C4-2B (cell line): ENCODE measurements around the gene AMOT.

ENCODE experiments used
- H3K27ac ChIP-seq: fragments of 450-650 bp; 2 replicates; pipeline ENCODE4 v1.5.1; 2017
- CTCF ChIP-seq: fragments of 450-650 bp; conservative IDR thresholded peaks from 2 replicates; pipeline ENCODE4 v1.5.1; 2017; ENCODE audit warnings: mild to moderate bottlenecking
- ZFX ChIP-seq: fragments of 450-650 bp; IDR thresholded peaks from 2 replicates; pipeline ENCODE4 v1.6.1; 2017

AMOT gene

GRCh38 chrX:112774651-112775293, 65.9 kb downstream of the AMOT start:
- no peak for TF ChIP-seq CTCF
- TF ChIP-seq ZFX, result no peak
- H3K27ac ChIP-seq, result no peak overlapping the region

GRCh38 chrX:112774142-112774541, 66.5 kb downstream of the AMOT start:
- TF ChIP-seq CTCF (no peak), ZFX (no peak)
- no peak overlapping the region for H3K27ac ChIP-seq

GRCh38 chrX:112769034-112769433, 71.6 kb downstream of the AMOT start:
- TF ChIP-seq CTCF, result no peak
- TF ChIP-seq ZFX, result no peak
- H3K27ac ChIP-seq, result no peak overlapping the region

- TF ChIP-seq CTCF, result no peak
- TF ChIP-seq ZFX, result no peak
- H3K27ac ChIP-seq, result no peak overlapping the region
Observed at GRCh38 chrX:112768563-112768962, 72.1 kb downstream of the AMOT start.

- no peak overlapping the region for H3K27ac ChIP-seq
- TF ChIP-seq ZFX, result no peak
- no peak for TF ChIP-seq CTCF
Observed at GRCh38 chrX:112766774-112767173, 73.9 kb downstream of the AMOT start.

- H3K27ac ChIP-seq, result no peak overlapping the region
- TF ChIP-seq CTCF (no peak), ZFX (no peak)
Observed at GRCh38 chrX:112761242-112762207, 79.1 kb downstream of the AMOT start.

GRCh38 chrX:112760697-112761096, 79.9 kb downstream of the AMOT start:
- H3K27ac ChIP-seq, result no peak overlapping the region
- TF ChIP-seq ZFX, result no peak
- no peak; the same call in 1 of the 2 replicates for TF ChIP-seq CTCF
